Loucy (cell line): ENCODE results near the gene LARP1B.

Source experiments
- H2AFZ ChIP-seq: fragments of 200-600 bp; sonication (generic); 2 replicates; pipeline ENCODE4 v1.6.0; 2016; ENCODE audit warnings: antibody characterized with exemption, mild to moderate bottlenecking, low read length, moderate library complexity
- H3F3A ChIP-seq: fragments of 200-600 bp; 2 replicates; pipeline ENCODE4 v1.6.0; 2016; ENCODE audit warnings: antibody characterized with exemption, low read depth, mild to moderate bottlenecking
- H3K27me3 ChIP-seq: fragments of 200-600 bp; sonication (generic); 2 replicates; pipeline ENCODE4 v1.6.1; 2014; ENCODE audit warnings: low read length, mild to moderate bottlenecking; ENCODE audit not compliant: insufficient read depth, poor library complexity, severe bottlenecking
- H3K36me3 ChIP-seq: fragments of 200-600 bp; sonication (generic); 2 replicates; pipeline ENCODE4 v1.6.1; 2016; ENCODE audit warnings: low read length; ENCODE audit not compliant: insufficient read depth
- H3K4me1 ChIP-seq: fragments of 200-600 bp; sonication (generic); 2 replicates; pipeline ENCODE4 v1.5.1; 2014; ENCODE audit warnings: low read length, mild to moderate bottlenecking; ENCODE audit not compliant: insufficient read depth, poor library complexity, severe bottlenecking
- H3K4me2 ChIP-seq: fragments of 200-600 bp; sonication (generic); 2 replicates; pipeline ENCODE4 v1.6.0; 2014; ENCODE audit warnings: antibody characterized with exemption, low read length, low read depth, mild to moderate bottlenecking; ENCODE audit not compliant: poor library complexity, severe bottlenecking
- H3K4me3 ChIP-seq: fragments of 200-600 bp; sonication (generic); 2 replicates; pipeline ENCODE4 v1.5.1; 2014; ENCODE audit warnings: low read length, mild to moderate bottlenecking, mixed read lengths; ENCODE audit not compliant: poor library complexity, severe bottlenecking
- H3K79me2 ChIP-seq: fragments of 200-600 bp; sonication (generic); 2 replicates; pipeline ENCODE4 v1.6.1; 2014; ENCODE audit warnings: low read length; ENCODE audit not compliant: insufficient read depth
- H3K9ac ChIP-seq: fragments of 200-600 bp; sonication (generic); 2 replicates; pipeline ENCODE4 v1.6.0; 2014; ENCODE audit warnings: mild to moderate bottlenecking, low read depth, low read length, moderate library complexity; ENCODE audit not compliant: poor library complexity, severe bottlenecking
- H3K9me2 ChIP-seq: fragments of 200-600 bp; sonication (generic); replicated peaks from 2 replicates; pipeline ENCODE4 v1.6.1; 2016; ENCODE audit warnings: low read depth, low read length, mixed read lengths
- H3K9me3 ChIP-seq: fragments of 200-600 bp; sonication (generic); 2 replicates; pipeline ENCODE4 v1.6.1; 2014; ENCODE audit warnings: mild to moderate bottlenecking, antibody characterized with exemption, low read length, low read depth; ENCODE audit not compliant: insufficient read depth
- H4K20me1 ChIP-seq: fragments of 200-600 bp; sonication (generic); 2 replicates; pipeline ENCODE4 v1.6.0; 2014; ENCODE audit warnings: antibody characterized with exemption, low read length, mild to moderate bottlenecking; ENCODE audit not compliant: insufficient read depth, poor library complexity, severe bottlenecking
- EZH2phosphoT487 ChIP-seq: fragments of 200-600 bp; IDR thresholded peaks from 2 replicates; pipeline ENCODE4 v1.6.1; 2018; ENCODE audit warnings: antibody characterized with exemption, mild to moderate bottlenecking, moderate library complexity, borderline replicate concordance
- TF ChIP-seq, protein P1 (sequence below): fragments of 200-600 bp; sonication (generic); conservative IDR thresholded peaks from 2 replicates; pipeline ENCODE4 v1.5.1; 2014; ENCODE audit warnings: mild to moderate bottlenecking, antibody characterized with exemption, low read length

The LARP1B gene

DNA sequence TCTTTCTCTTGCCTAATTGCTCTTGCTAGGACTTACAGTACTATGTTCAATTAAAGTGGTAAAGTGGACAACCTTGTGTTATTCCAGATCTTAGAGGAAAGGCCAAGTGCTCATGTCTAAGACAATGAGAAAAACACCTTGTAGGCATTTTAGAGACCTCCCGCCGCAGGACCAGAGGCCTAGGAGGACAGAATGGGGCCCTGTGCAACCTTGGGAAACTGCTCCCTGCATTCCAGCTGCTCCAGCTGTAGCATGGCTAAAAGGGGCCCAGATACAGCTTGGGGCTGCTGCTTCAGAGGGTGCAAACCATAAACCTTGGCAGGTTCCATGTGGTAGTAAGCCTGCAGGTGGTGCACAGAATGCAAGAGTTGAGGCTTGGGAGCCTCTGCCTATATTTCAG, 125.5 kb downstream of the LARP1B start:
- Histone ChIP-seq H3K9me3 (no peaks in the 10 kb centered on the region), H3K4me2 (no peak overlapping the region), H3K4me1 (no peaks in the 10 kb centered on the region), H3K79me2 (no peaks in the 10 kb centered on the region), H2AFZ (no peak overlapping the region), H3K4me3 (no peak overlapping the region), H3K9me2 (no peaks in the 10 kb centered on the region), H3K9ac (no peak overlapping the region), H4K20me1 (no peaks in the 10 kb centered on the region), H3F3A (no peaks in the 10 kb centered on the region), H3K36me3 (no peaks in the 10 kb centered on the region), H3K27me3 (no peaks in the 10 kb centered on the region)
- TF ChIP-seq EZH2phosphoT487 = no peak
- TF ChIP-seq, protein P1, sequence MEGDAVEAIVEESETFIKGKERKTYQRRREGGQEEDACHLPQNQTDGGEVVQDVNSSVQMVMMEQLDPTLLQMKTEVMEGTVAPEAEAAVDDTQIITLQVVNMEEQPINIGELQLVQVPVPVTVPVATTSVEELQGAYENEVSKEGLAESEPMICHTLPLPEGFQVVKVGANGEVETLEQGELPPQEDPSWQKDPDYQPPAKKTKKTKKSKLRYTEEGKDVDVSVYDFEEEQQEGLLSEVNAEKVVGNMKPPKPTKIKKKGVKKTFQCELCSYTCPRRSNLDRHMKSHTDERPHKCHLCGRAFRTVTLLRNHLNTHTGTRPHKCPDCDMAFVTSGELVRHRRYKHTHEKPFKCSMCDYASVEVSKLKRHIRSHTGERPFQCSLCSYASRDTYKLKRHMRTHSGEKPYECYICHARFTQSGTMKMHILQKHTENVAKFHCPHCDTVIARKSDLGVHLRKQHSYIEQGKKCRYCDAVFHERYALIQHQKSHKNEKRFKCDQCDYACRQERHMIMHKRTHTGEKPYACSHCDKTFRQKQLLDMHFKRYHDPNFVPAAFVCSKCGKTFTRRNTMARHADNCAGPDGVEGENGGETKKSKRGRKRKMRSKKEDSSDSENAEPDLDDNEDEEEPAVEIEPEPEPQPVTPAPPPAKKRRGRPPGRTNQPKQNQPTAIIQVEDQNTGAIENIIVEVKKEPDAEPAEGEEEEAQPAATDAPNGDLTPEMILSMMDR = no peak

DNA sequence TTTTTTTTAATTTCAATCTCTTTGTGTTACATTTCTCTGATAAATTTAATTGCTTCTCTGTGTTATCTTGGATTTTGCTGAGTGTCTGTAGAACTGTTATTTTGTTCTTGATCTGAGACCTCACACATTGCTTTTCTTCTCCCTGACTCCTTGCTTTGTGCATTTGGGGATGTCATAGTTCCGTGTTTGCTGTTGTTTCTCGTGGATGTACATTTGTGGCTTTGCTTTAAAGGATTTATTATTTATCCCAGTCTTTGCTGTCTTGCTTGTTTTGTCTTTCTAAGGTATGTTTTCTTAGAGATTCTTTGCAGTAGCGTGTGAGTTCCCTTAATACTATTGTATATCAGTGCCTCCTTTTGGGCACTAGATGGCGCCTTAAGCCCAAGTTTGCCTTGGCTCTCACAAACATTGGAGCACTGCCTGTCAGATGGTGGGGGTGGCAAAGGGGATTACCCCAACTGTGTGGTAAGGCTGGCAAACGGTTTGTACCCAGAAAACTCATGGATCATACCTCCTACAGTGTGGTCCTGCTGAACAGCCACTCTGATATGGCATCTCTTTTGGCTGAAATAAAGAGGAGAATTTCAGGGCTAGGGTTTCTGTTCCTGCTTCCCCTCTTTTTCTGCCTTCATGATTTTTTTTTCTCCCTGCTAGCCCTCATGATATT, 130.1 kb downstream of the LARP1B start:
- TF ChIP-seq, protein P1 = peak; percentile 96
- no peak for TF ChIP-seq EZH2phosphoT487
- no peaks in the 10 kb centered on the region for H4K20me1 ChIP-seq
- no peaks in the 10 kb centered on the region for H3K9me3 ChIP-seq
- H3K9ac ChIP-seq = no peak overlapping the region
- H3K4me3 ChIP-seq = no peak overlapping the region
- H3K9me2 ChIP-seq = no peaks in the 10 kb centered on the region
- H3K4me1 ChIP-seq = no peaks in the 10 kb centered on the region
- no peaks in the 10 kb centered on the region for H3K27me3 ChIP-seq
- peak overlapping the region; percentile 8 for H3K4me2 ChIP-seq
- no peaks in the 10 kb centered on the region for H3F3A ChIP-seq
- no peaks in the 10 kb centered on the region for H3K36me3 ChIP-seq
- peak overlapping the region; percentile 57 for H2AFZ ChIP-seq
- no peaks in the 10 kb centered on the region for H3K79me2 ChIP-seq

DNA sequence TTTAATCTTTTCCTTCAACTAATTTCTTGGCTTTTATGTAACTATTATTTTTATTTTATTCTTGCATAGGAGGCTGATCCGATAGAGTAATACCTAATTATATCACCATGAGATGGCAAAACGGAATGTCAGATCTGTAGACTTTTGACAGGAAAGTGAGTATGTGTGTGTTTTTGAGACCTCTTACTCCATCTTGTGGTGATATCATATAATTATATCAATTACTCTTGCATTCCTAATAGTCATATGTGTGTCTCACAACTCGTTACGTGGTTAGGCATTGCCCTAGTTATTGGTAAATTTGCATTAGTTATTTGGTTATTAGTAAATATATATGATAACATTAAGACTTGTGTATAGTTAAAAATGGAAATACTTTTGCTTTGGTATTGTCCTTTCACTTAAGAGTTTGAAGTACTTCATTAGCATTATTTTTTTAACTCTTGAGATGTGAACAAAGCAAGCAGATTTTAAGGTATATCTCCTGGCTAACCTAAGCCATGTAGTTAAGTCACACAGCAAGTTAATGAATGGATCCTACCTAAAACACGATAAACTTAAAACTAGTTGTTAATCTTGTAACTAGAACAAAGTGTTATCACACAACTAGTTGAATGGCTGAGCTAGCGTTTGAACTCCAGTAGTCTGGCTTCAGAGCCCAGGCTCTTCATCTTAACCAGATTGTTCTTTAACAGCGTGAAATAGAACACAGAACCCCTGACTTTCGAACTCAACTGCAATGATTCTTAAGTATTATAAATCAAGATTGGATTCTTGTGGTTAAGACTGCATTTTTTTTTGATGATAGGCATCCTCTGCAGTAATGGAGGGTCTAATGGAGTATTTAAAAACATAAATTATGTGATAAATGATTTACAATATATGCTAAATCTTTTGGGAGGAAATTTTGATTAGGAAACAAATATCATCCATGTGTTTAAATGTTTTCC, 159.4 kb downstream of the LARP1B start:
- Histone ChIP-seq H3K4me2 (no peak overlapping the region), H3K4me3 (no peak overlapping the region), H2AFZ (no peak overlapping the region)

More for the DNA sequence above, 159.4 kb downstream of the LARP1B start:
- Histone ChIP-seq H3K4me1 (no peaks in the 10 kb centered on the region), H3K9ac (no peak overlapping the region), H3K79me2 (no peaks in the 10 kb centered on the region), H3K9me3 (no peaks in the 10 kb centered on the region), H3F3A (no peaks in the 10 kb centered on the region), H3K9me2 (no peaks in the 10 kb centered on the region), H3K27me3 (no peaks in the 10 kb centered on the region), H3K36me3 (no peaks in the 10 kb centered on the region), H4K20me1 (no peaks in the 10 kb centered on the region)
- TF ChIP-seq, protein P1 = peak; percentile 61
- TF ChIP-seq EZH2phosphoT487 = no peak
